GM18505 (cell line): ENCODE measurements around the gene ISG20L2.

Experiments
- ATAC-seq: cut with Tn5 transposase; IDR thresholded peaks from one replicate; pipeline ENCODE4 v1.9.1; 2021; ENCODE audit not compliant: unreplicated experiment
- POLR2A ChIP-seq: IDR thresholded peaks from 4 replicates; pipeline ENCODE4 v1.6.1; 2011; ENCODE audit warnings: borderline replicate concordance; ENCODE audit not compliant: insufficient read depth, insufficient read length; ENCODE audit errors: extremely low read depth

The ISG20L2 gene

GRCh38 chr1:156743367-156744302, 15.1 kb upstream of the ISG20L2 start:
- TF ChIP-seq POLR2A, result no peak

GRCh38 chr1:156742801-156743200, 14.2 kb upstream of the ISG20L2 start:
- ATAC-seq, result no peak
- TF ChIP-seq POLR2A, result no peak

More at GRCh38 chr1:156743367-156744302, 15.1 kb upstream of the ISG20L2 start:
- no peak for ATAC-seq

GRCh38 chr1:156742017-156742416, 13.5 kb upstream of the ISG20L2 start:
- TF ChIP-seq POLR2A, result no peak

GRCh38 chr1:156741481-156741983, 13.0 kb upstream of the ISG20L2 start:
- peak; percentile 2 for TF ChIP-seq POLR2A
- no peak for ATAC-seq

More at GRCh38 chr1:156742017-156742416, 13.5 kb upstream of the ISG20L2 start:
- no peak for ATAC-seq

GRCh38 chr1:156740741-156741480, 12.3 kb upstream of the ISG20L2 start, which contains the start of gene MRPL24:
TSS of gene MRPL24 (minus strand) at chr1:156741088. CDS start at chr1:156738704, 2,384 bp downstream.
- TF ChIP-seq POLR2A, result peak; percentile 59
- peak; percentile 81 for ATAC-seq

GRCh38 chr1:156740237-156740740, 11.7 kb upstream of the ISG20L2 start:
- TF ChIP-seq POLR2A, result no peak
- no peak for ATAC-seq

GRCh38 chr1:156738916-156739315, 10.3 kb upstream of the ISG20L2 start:
- ATAC-seq, result no peak
- no peak for TF ChIP-seq POLR2A

- no peak for ATAC-seq
- no peak for TF ChIP-seq POLR2A
These were observed 9.8 kb upstream of the ISG20L2 start for GRCh38 chr1:156738407-156738806.

GRCh38 chr1:156733989-156734584, 5.5 kb upstream of the ISG20L2 start:
- ATAC-seq, result no peak
- no peak for TF ChIP-seq POLR2A

GRCh38 chr1:156727926-156728598, 504 bp downstream of the ISG20L2 start, which contains the start of gene METTL25B:
TSS of gene METTL25B (plus strand) at chr1:156728469. CDS start at chr1:156729105, 636 bp downstream.
- peak; percentile 57 for ATAC-seq
- TF ChIP-seq POLR2A, result peak; percentile 78

GRCh38 chr1:156727492-156727891, 1.1 kb downstream of the ISG20L2 start:
- TF ChIP-seq POLR2A, result no peak
- ATAC-seq, result no peak

- ATAC-seq, result no peak
- no peak for TF ChIP-seq POLR2A
These were observed 1.9 kb downstream of the ISG20L2 start for GRCh38 chr1:156726549-156727226.
